Colonic mucosa (tissue), 4 donors: Measurements from ENCODE around the gene DAAM1. TPM values are rescaled to one million over a fixed set of nuclear protein-coding genes. Genes with fewer than 3 reads are reported as not detected.

Experiments
- DNase-seq: peaks from one replicate; pipeline ENCODE4 v3.0.0-alpha.2; 2020
- H3K27ac ChIP-seq: fragments of 200-600 bp; one replicate; pipeline ENCODE4 v1.8.0; 2021
- H3K27me3 ChIP-seq: fragments of 200-600 bp; one replicate; pipeline ENCODE4 v1.8.0; 2021
- H3K36me3 ChIP-seq: fragments of 200-600 bp; one replicate; pipeline ENCODE4 v1.8.0; 2021
- H3K4me1 ChIP-seq: fragments of 200-600 bp; one replicate; pipeline ENCODE4 v1.8.0; 2021; ENCODE audit warnings: mild to moderate bottlenecking
- H3K4me3 ChIP-seq: fragments of 200-600 bp; one replicate; pipeline ENCODE4 v1.8.0; 2021
- H3K9ac ChIP-seq, 2 donors: one replicate each; pipeline ENCODE4 v1.7.0; 2013; ENCODE audit warnings: control low read depth in 2 of 2, low read depth in 2 of 2, low read length in 2 of 2
- H3K9me3 ChIP-seq: fragments of 200-600 bp; one replicate; pipeline ENCODE4 v1.8.0; 2021
- intact Hi-C: fragments of 100-400 bp; cut with DNase I; formaldehyde crosslinking; loops from one replicate; pipeline ENCODE4 v1.14.1; 2022
- total RNA-seq, 2 donors: library from RNA; stranded (reverse); fragmentation: NEBNext Ultra II Directional in 1 of 2; extraction: Animal tissue kit (Norgen Biotek cat#: 25700) in 1 of 2; gene quantifications; one replicate each; pipeline ENCODE4 v1.2.1, GENCODE V29; 2021
- TF ChIP-seq, protein P1 (sequence below): fragments of 200-600 bp; IDR thresholded peaks from one replicate; pipeline ENCODE4 v1.8.0; 2022; ENCODE audit warnings: antibody characterized with exemption, mild to moderate bottlenecking
- donor health status: healthy.
- donor health status: DM: no; HTN: no; CAD: no.
- donor health status: DM: no; HTN: no; CAD: no.

Gene DAAM1
- total RNA-seq, 2 donors from 2014 or later = 35.0 to 52.4 TPM

DNA sequence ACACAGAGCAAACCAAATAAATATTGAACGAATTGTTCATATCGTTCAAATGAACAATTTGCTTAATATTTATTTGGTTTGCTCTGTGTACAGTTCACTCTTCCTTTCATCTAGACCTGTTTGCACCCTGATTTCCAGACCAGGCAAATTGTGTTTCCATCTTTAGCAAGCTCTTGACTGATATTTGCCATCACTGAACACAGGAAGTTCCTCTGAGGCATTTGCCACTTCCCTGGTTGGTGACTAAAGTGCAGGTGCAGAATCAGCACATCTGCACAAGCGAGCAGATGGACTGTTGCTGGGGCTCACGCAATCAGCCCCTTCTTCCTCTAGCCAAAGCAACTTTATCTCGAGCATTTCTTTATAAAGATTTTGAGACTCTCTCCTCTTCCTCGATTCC is 112.9 kb downstream of the DAAM1 start:
- no peak overlapping the region for H3K9ac ChIP-seq
- TF ChIP-seq, protein P1, sequence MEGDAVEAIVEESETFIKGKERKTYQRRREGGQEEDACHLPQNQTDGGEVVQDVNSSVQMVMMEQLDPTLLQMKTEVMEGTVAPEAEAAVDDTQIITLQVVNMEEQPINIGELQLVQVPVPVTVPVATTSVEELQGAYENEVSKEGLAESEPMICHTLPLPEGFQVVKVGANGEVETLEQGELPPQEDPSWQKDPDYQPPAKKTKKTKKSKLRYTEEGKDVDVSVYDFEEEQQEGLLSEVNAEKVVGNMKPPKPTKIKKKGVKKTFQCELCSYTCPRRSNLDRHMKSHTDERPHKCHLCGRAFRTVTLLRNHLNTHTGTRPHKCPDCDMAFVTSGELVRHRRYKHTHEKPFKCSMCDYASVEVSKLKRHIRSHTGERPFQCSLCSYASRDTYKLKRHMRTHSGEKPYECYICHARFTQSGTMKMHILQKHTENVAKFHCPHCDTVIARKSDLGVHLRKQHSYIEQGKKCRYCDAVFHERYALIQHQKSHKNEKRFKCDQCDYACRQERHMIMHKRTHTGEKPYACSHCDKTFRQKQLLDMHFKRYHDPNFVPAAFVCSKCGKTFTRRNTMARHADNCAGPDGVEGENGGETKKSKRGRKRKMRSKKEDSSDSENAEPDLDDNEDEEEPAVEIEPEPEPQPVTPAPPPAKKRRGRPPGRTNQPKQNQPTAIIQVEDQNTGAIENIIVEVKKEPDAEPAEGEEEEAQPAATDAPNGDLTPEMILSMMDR = no peak
- H3K27ac ChIP-seq = no peak overlapping the region
- no peak overlapping the region for H3K4me3 ChIP-seq
- intact Hi-C loops = no loop called here
- DNase-seq = no peak
- no peaks in the 10 kb centered on the region for H3K36me3 ChIP-seq
- no peaks in the 10 kb centered on the region for H3K4me1 ChIP-seq
- H3K27me3 ChIP-seq = no peaks in the 10 kb centered on the region
- H3K9me3 ChIP-seq = no peaks in the 10 kb centered on the region

DNA sequence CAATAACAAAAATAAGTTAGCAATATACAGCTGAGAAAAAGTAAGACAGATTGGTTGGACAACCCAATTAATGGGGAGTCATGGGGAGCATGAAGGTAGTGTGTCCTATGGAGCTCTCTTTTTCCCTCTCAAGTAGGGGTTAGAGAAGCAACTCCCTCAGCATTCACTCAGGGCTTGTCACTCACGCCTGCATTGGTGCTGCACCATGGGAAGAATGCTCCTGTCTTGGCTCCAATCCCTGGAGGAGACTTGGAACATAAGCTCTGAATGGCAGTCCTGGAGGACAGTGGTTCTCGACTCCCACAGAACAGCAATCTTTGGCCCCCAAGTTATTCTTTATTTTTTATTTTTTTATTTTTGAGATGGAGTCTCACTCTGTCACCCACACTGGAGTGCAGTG is 113.8 kb downstream of the DAAM1 start:
- Histone ChIP-seq H3K9ac (no peak overlapping the region), H3K27ac (no peak overlapping the region), H3K9me3 (no peaks in the 10 kb centered on the region), H3K4me3 (no peak overlapping the region), H3K36me3 (no peaks in the 10 kb centered on the region), H3K4me1 (no peaks in the 10 kb centered on the region), H3K27me3 (no peaks in the 10 kb centered on the region)
- TF ChIP-seq, protein P1 = no peak
- intact Hi-C loops = no loop called here
- DNase-seq = no peak

DNA sequence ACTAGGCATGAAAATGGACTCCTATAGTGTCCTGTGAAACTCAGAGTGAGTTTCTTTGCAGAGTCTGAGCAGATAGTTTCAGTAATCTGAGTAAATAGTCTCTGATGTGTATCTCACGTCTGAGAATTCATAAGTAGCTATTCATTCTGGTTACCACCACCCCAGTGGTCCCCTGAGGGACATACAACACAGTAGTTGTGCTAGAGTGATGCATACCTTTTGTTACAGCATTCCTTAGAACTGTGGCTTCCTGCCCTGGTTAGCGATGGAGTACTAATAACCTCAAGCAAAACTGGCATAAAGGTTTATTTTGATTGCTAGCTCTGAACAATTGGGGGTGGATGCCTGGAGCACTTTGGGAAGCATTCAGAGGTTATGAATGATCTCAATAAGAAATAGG is 114.7 kb downstream of the DAAM1 start:
- no peak overlapping the region for H3K9ac ChIP-seq
- no peaks in the 10 kb centered on the region for H3K27me3 ChIP-seq
- no peak overlapping the region for H3K4me3 ChIP-seq
- TF ChIP-seq, protein P1 = no peak
- DNase-seq = no peak
- no peaks in the 10 kb centered on the region for H3K36me3 ChIP-seq
- no peaks in the 10 kb centered on the region for H3K9me3 ChIP-seq
- H3K4me1 ChIP-seq = no peaks in the 10 kb centered on the region
- no peak overlapping the region for H3K27ac ChIP-seq
- intact Hi-C loops = no loop called here

DNA sequence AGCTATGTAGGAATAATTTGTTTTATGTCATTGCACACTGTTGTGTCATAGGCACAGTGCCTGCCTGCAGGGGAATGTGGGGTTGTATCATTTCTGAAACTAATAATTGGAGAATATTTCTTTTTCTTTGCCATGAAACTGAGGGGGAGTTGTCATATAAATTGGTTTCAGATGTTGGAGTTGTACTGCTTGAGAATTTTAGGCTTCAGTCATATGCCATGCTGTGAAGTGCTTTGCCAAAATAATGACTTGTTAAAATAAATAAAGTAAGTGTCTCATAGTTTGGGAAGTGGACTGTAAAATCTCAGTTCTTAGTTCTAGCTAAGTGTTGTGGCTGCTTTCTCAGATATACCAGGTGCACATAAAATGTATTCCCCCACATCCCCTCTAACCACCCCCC is 116.8 kb downstream of the DAAM1 start:
- Histone ChIP-seq H3K9ac (no peak overlapping the region), H3K4me3 (no peak overlapping the region), H3K27ac (no peak overlapping the region), H3K9me3 (no peaks in the 10 kb centered on the region), H3K27me3 (no peaks in the 10 kb centered on the region), H3K36me3 (no peaks in the 10 kb centered on the region), H3K4me1 (no peaks in the 10 kb centered on the region)
- intact Hi-C loops = no loop called here
- no peak for DNase-seq
- TF ChIP-seq, protein P1 = no peak

DNA sequence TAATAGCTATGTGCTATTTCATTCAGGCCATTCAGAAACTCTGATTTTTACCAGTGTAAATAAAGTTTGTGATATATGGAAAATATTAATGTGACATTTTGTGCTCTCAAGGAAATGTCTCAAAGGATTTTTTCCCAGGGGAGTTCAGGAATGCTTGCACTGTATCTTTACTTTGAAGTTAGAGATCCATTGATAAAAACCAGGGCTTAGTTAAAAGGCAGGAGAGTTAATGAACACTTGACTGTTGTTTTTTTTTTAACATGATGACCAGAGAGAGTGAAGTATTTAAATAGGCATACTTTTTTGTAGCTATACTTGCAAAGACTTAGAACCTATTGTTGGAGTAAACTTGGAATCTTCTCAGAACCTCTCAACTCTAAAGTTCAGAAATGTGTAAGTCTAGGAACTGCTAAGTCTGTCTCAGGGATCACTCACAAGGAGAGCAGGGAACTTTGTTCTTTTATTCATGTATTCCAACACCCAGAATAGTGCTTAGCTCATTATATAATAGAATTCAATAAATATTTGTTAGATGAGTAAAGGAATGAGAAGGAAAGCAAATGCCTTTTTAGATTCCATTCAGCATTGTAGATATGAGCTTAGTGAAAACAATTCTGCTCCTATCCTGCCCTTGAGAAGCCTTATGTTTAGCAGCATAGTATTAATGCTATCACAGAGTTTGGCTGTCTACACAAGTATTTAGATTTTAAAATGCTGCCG is 117.5 kb downstream of the DAAM1 start:
- Histone ChIP-seq H3K27me3 (no peaks in the 10 kb centered on the region), H3K4me3 (no peak overlapping the region), H3K27ac (no peak overlapping the region), H3K36me3 (no peaks in the 10 kb centered on the region), H3K4me1 (no peaks in the 10 kb centered on the region), H3K9ac (no peak overlapping the region), H3K9me3 (no peaks in the 10 kb centered on the region)
- TF ChIP-seq, protein P1 = no peak
- intact Hi-C loops = no loop called here
- no peak for DNase-seq
